Measurements from ENCODE around the gene EXOC4.

- no peak for TF ChIP-seq GATA3 (IDR thresholded peaks at IDR 0.05; ENCODE audit: low read depth, low read length)
- no peak for TF ChIP-seq GATA2 (IDR thresholded peaks at IDR 0.05; ENCODE audit: low read depth, low read length)
Observed at GRCh38 chr7:134081695-134082094, 828.8 kb downstream of the EXOC4 start.

Data from SH-SY5Y (cell line).